Erythroblast (primary cell): ENCODE results near the gene TRIM29.

Source experiments
- GATA1 ChIP-seq: IDR thresholded peaks from 2 replicates; pipeline ENCODE4 v1.6.1; 2011; ENCODE audit warnings: low read depth, mild to moderate bottlenecking, control low read depth, low read length, moderate library complexity
- POLR2A ChIP-seq: IDR thresholded peaks from 2 replicates; pipeline ENCODE4 v1.6.1; 2011; ENCODE audit warnings: mild to moderate bottlenecking, low read length

GRCh38 chr11:120107692-120108091 lies 30.2 kb downstream of the TRIM29 start:
- no peak for TF ChIP-seq POLR2A
- TF ChIP-seq GATA1, result no peak
